Endothelial cell of umbilical vein (primary cell): ENCODE measurements around the gene CD46. TPM values are rescaled to one million over a fixed set of nuclear protein-coding genes. Genes with fewer than 3 reads are reported as not detected.
A peak's percentile ranks its signal among the peaks of the same experiment; 100 is the strongest.

ENCODE experiments used
- BruUV-seq: library from RNA; stranded (reverse); fragments of 400-500 nt; replicated peaks from 2 replicates; lab custom pipeline; 2021; lab: Mats Ljungman, UMichigan
- CTCF ChIA-PET: fragments of 300-600, 350-600 bp; sonication (Branson Sonifier 250); formaldehyde crosslinking; loops from one replicate; lab custom pipeline; 2021; ENCODE audit warnings: antibody characterized with exemption, inconsistent platforms; lab: Charles Lee
- POLR2A ChIA-PET: fragments of 300-600, 350-600 bp; sonication (Branson Sonifier 250); formaldehyde crosslinking; loops from one replicate; lab custom pipeline; 2021; ENCODE audit warnings: antibody characterized with exemption, inconsistent platforms; lab: Charles Lee
- DNase-seq: peaks from one replicate; pipeline ENCODE4 v3.0.0-alpha.2; 2011; ENCODE audit warnings: low read depth, low spot score
- FAIRE-seq: peaks from 2 replicates; lab custom pipeline; 2011; peaks lifted over from hg19 to GRCh38; lab: Jason Lieb, UNC
- H2AFZ ChIP-seq: 2 replicates; pipeline ENCODE4 v1.6.0; 2012; ENCODE audit warnings: low read depth, low read length, control low read depth, inconsistent platforms
- H3K27ac ChIP-seq: 2 replicates; pipeline ENCODE4 v1.5.1; 2011; ENCODE audit warnings: low read depth, mild to moderate bottlenecking, control low read depth, low read length, moderate library complexity; ENCODE audit not compliant: insufficient read depth
- H3K27me3 ChIP-seq, 2 experiments: 2 replicates each; pipeline versions ENCODE4 v1.6.0 to v1.6.1; 2011; ENCODE audit warnings: low read length in 2 of 2, mixed read lengths in 1 of 2; ENCODE audit not compliant: control insufficient read depth in 2 of 2, insufficient read depth in 2 of 2
- H3K36me3 ChIP-seq, 2 experiments: 2 replicates in 1 of 2; 3 replicates in 1 of 2; pipeline ENCODE4 v1.5.1; 2011; ENCODE audit warnings: low read length in 2 of 2, mild to moderate bottlenecking in 1 of 2, moderate library complexity in 1 of 2; ENCODE audit not compliant: control insufficient read depth in 2 of 2, insufficient read depth in 2 of 2; ENCODE audit errors: extremely low read depth in 1 of 2
- H3K4me1 ChIP-seq: 3 replicates; pipeline ENCODE4 v1.5.1; 2011; ENCODE audit warnings: mild to moderate bottlenecking, low read length; ENCODE audit not compliant: control insufficient read depth, insufficient read depth; ENCODE audit errors: extremely low read depth
- H3K4me2 ChIP-seq: 2 replicates; pipeline ENCODE4 v1.6.1; 2011; ENCODE audit warnings: low read length, control low read depth, mixed read lengths; ENCODE audit not compliant: insufficient read depth
- H3K4me3 ChIP-seq, 3 experiments: fragments of 200-600 bp in 1 of 3; sonication (generic), shearing (Covaris generic) in 1 of 3; replicated peaks in 1 of 3; 2 replicates each; pipeline ENCODE4 v1.5.1; 2011 to 2016; ENCODE audit warnings: control low read depth in 3 of 3, low read length in 3 of 3, mild to moderate bottlenecking in 2 of 3, inconsistent platforms in 1 of 3, low read depth in 1 of 3, moderate library complexity in 1 of 3; ENCODE audit not compliant: insufficient read depth in 1 of 3
- H3K79me2 ChIP-seq: 2 replicates; pipeline ENCODE4 v1.6.0; 2012; ENCODE audit warnings: low read length, inconsistent platforms; ENCODE audit not compliant: control insufficient read depth, insufficient read depth
- H3K9ac ChIP-seq: replicated peaks from 2 replicates; pipeline ENCODE3; 2011; ENCODE audit warnings: low read length, control low read depth; ENCODE audit not compliant: insufficient read depth; ENCODE audit errors: extremely low read depth
- H3K9me1 ChIP-seq: replicated peaks from 3 replicates; pipeline ENCODE4 v1.6.0; 2011; ENCODE audit warnings: mild to moderate bottlenecking, low read length; ENCODE audit not compliant: control insufficient read depth, insufficient read depth; ENCODE audit errors: extremely low read depth
- H3K9me3 ChIP-seq: replicated peaks from 2 replicates; pipeline ENCODE4 v1.5.1; 2012; ENCODE audit warnings: low read length, inconsistent platforms; ENCODE audit not compliant: control insufficient read depth, insufficient read depth
- H4K20me1 ChIP-seq: replicated peaks from 2 replicates; pipeline ENCODE3; 2011; ENCODE audit warnings: mild to moderate bottlenecking, low read length; ENCODE audit not compliant: control insufficient read depth, insufficient read depth; ENCODE audit errors: extremely low read depth
- EZH2 ChIP-seq: IDR thresholded peaks from 2 replicates; pipeline ENCODE4 v1.6.1; 2012; ENCODE audit warnings: borderline replicate concordance, low read depth, mild to moderate bottlenecking, moderate library complexity, low read length, inconsistent platforms; ENCODE audit not compliant: severe bottlenecking
- FOS ChIP-seq: IDR thresholded peaks from 2 replicates; pipeline ENCODE4 v1.6.1; 2011; ENCODE audit warnings: mild to moderate bottlenecking, low read length, moderate library complexity, borderline replicate concordance; ENCODE audit not compliant: insufficient read depth
- GATA2 ChIP-seq: IDR thresholded peaks from 2 replicates; pipeline ENCODE4 v1.7.0; 2011; ENCODE audit warnings: low read depth, mild to moderate bottlenecking, moderate library complexity, mixed read lengths, low read length; ENCODE audit not compliant: insufficient read length, insufficient read depth
- JUN ChIP-seq: IDR thresholded peaks from 2 replicates; pipeline ENCODE4 v1.6.1; 2011; ENCODE audit warnings: borderline replicate concordance, low read depth; ENCODE audit not compliant: insufficient read length, insufficient read depth
- MYC ChIP-seq: IDR thresholded peaks from one replicate; pipeline ENCODE4 v1.6.1; 2011; ENCODE audit warnings: mild to moderate bottlenecking, low read depth, low read length
- POLR2A ChIP-seq: IDR thresholded peaks from 2 replicates; pipeline ENCODE4 v1.6.1; 2012; ENCODE audit warnings: low read depth, mild to moderate bottlenecking, control low read depth, low read length
- POLR2AphosphoS5 ChIP-seq: IDR thresholded peaks from 2 replicates; pipeline ENCODE4 v1.6.1; 2012; ENCODE audit warnings: low read depth, mild to moderate bottlenecking, control low read depth, low read length, moderate library complexity; ENCODE audit not compliant: insufficient read depth
- dilution Hi-C: fragments of 300-500 bp; cut with MboI; formaldehyde crosslinking; loops from one replicate; pipeline ENCODE4 v1.15.0; 2019; ENCODE audit warnings: low sequenced_read_pairs; ENCODE audit not compliant: extremely low pct_ligation_motif_present
- intact Hi-C: fragments of 100-400 bp; cut with micrococcal nuclease; formaldehyde crosslinking; loops from one replicate; pipeline ENCODE4 v1.10.0; 2022
- polyA plus RNA-seq, 4 experiments: library from polyadenylated mRNA; depleted of rRNA in 3 of 4; stranded (reverse) in 3 of 4; unstranded in 1 of 4; fragments of >200 nt; gene quantifications; 2 replicates each; pipeline versions ENCODE4 v1.2.1 to v1.2.3, GENCODE V29; 2011 to 2012; ENCODE audit warnings: missing spikeins in 1 of 4
- total RNA-seq: library from RNA; stranded (reverse); gene quantifications from 2 replicates; pipeline ENCODE4 v1.2.3, GENCODE V29; 2021
- TF ChIP-seq, protein P1 (sequence below), 2 donors: IDR thresholded peaks; 1 replicate in 1 of 2; 2 replicates in 1 of 2; pipeline ENCODE4 v1.5.1; 2011; ENCODE audit warnings: low read length in 2 of 2, mild to moderate bottlenecking in 2 of 2, moderate library complexity in 2 of 2, control low read depth in 1 of 2, inconsistent platforms in 1 of 2, low read depth in 1 of 2; ENCODE audit not compliant: insufficient read depth in 1 of 2; ENCODE audit errors: extremely low read depth in 1 of 2
- TF ChIP-seq, protein P2 (sequence below): IDR thresholded peaks from 2 replicates; pipeline ENCODE4 v1.6.1; 2011; ENCODE audit not compliant: insufficient read depth, insufficient read length

The CD46 gene
- total and polyA plus RNA-seq, 2 donors (not counting 3 experiments of a cell fraction or from before 2014, with no cell fraction given): 134 to 256 TPM

GRCh38 chr1:207804721-207805468 is 53.0 kb downstream of the CD46 start:
- Histone ChIP-seq H3K79me2 (no peaks in the 10 kb centered on the region), H3K27ac (peak overlapping the region; percentile 83), H2AFZ (no peak overlapping the region), H3K9me3 (no peaks in the 10 kb centered on the region), H3K36me3 (peaks cover 8 to 26% of the 10 kb centered on the region in 2 experiments), H3K9me1 (no peaks in the 10 kb centered on the region), H3K4me3 (no peak overlapping the region), H3K9ac (no peak overlapping the region), H4K20me1 (no peaks in the 10 kb centered on the region), H3K4me1 (peaks cover 23% of the 10 kb centered on the region), H3K27me3 (no peaks in the 10 kb centered on the region), H3K4me2 (no peak overlapping the region)
- POLR2A ChIA-PET: no interaction called here
- no peak for DNase-seq
- CTCF ChIA-PET: interaction anchor here (0.8 to 3.9 kb wide), 8 partner anchors 8 to 193 kb away, joined by 3 to 25 read pairs (median 6); no protein-coding TSS in a partner anchor
- no peak for FAIRE-seq
- no TSS peak for BruUV-seq
- intact Hi-C loops (no loop called here), dilution Hi-C loops (no loop called here)
- TF ChIP-seq POLR2A (no peak), JUN (no peak), GATA2 (no peak), FOS (no peak), EZH2 (no peak), MYC (no peak), POLR2AphosphoS5 (no peak)
- TF ChIP-seq, protein P1, sequence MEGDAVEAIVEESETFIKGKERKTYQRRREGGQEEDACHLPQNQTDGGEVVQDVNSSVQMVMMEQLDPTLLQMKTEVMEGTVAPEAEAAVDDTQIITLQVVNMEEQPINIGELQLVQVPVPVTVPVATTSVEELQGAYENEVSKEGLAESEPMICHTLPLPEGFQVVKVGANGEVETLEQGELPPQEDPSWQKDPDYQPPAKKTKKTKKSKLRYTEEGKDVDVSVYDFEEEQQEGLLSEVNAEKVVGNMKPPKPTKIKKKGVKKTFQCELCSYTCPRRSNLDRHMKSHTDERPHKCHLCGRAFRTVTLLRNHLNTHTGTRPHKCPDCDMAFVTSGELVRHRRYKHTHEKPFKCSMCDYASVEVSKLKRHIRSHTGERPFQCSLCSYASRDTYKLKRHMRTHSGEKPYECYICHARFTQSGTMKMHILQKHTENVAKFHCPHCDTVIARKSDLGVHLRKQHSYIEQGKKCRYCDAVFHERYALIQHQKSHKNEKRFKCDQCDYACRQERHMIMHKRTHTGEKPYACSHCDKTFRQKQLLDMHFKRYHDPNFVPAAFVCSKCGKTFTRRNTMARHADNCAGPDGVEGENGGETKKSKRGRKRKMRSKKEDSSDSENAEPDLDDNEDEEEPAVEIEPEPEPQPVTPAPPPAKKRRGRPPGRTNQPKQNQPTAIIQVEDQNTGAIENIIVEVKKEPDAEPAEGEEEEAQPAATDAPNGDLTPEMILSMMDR (IDR thresholded peaks at IDR 0.05; ENCODE audit: extremely low read depth in 1 of 2, insufficient read depth in 1 of 2, low read depth in 1 of 2, low read length in 2 of 2): no peak
- TF ChIP-seq, protein P2, sequence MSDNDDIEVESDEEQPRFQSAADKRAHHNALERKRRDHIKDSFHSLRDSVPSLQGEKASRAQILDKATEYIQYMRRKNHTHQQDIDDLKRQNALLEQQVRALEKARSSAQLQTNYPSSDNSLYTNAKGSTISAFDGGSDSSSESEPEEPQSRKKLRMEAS: no peak
